Activated CD8-positive, alpha-beta memory T cell treated with anti-CD3 and anti-CD28 coated beads for 4 hours (primary cell): Measurements from ENCODE around the gene AMN1.
"Not testable (repeated sequence)": the region's sequence is repeated elsewhere in the genome, so short reads cannot be mapped to it uniquely, and the experiment has no call there.

ENCODE experiments used
- DNase-seq, 2 donors: peaks; one replicate each; pipeline ENCODE4 v3.0.0-alpha.2; 2020; ENCODE audit warnings: low read depth in 2 of 2

The AMN1 gene

GRCh38 chr12:31685801-31686200 lies 43.0 kb downstream of the AMN1 start:
- DNase-seq = no peak

DNA sequence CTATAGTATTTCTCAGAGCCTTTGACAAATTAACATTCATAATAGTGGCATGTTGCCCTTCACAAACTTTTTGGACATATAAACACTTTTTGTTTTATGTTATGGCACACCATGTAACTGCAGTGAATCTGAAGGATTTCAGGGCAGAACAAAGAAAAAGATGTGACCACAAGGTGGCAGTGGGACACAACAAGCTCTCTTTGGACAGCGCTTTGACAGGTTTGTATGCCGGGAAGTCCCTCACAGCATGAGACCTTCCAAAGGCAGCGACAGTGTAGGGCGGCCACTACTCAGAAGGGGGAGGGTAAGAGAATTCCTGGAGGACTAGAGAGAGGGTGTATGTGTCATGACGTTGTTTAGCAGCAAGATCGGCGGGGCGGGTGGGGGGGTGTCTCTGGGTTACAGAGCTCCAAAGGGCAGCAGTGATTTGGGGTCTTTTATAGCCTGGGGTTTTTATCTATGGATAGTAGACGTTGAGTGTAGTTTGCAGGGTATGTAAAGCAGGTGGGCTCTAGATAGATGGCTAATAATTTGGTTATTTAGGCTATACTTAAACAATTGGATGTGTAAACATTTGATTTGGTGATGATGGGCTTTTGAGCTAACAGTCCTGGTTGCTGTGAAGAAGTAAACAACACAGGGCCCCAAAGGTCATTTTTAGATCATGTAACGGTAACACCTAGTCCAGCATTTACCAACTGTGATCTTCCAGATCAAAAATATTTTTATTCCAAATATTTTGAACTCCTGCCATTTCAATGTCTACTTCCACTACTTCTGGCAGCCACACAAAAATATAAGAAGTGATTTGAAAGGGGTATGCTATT lies 46.5 kb downstream of the AMN1 start:
- DNase-seq = peak; percentile 39 to 56

DNA sequence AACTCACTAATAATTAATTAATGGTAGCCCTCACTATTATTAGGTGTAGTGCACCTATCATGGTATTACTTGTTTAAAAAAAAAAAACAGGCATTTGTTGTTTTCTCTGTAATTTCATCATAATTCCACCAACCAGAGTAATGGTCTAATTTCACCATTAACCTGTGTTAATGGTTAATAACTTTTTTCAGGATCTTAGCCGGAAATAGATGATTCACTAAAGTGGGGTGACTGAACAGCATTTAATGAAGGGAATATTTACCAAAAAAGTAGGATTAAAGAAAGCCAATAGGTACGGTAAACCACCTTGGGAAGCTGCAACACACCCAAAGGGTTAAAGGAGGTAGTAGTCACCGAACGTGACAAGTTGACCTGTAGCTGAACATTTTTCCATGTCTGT lies 56.3 kb downstream of the AMN1 start:
- DNase-seq = no peak

DNA sequence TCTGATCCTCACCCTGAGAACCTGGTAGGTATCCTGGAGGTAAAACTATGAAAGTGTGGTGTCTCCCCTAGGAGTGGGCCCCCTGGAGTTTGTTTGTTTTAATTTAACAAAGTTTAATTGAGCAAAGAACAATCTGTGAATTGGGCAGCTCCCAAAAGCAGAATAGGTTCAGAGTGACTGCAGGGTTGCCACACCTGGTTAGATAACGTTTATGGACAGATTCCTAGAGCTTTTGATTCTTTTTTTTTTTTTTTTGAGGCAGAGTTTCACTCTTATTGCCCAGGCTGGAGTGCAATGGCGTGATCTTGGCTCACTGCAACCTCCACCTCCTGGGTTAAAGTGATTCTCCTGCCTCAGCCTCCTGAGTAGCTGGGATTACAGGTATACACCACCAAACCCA lies 59.2 kb downstream of the AMN1 start:
- not testable (repeated sequence) for DNase-seq

DNA sequence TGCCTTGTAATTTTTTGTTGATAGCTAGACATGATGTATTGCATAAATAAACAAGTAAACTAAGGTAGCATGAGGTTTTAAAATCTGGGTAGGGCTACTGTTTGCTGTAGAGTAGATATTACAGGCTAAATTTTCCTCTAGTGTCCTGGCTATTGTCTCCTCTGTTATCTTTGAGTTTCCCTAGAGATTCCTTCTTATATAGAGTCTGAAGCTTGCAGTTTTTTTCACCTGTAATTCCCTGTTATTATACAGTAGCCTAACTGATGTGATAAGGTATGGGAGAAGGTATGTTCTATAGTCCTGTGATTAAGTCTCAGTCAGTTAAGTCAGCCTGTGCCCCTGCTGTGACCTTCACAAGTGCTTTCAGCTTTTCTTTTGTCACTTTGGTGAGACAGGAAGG lies 59.8 kb downstream of the AMN1 start:
- no peak for DNase-seq

- no peak for DNase-seq
Observed at GRCh38 chr12:31664038-31664437, 64.8 kb downstream of the AMN1 start.

GRCh38 chr12:31663576-31663975 lies 65.2 kb downstream of the AMN1 start:
- DNase-seq = no peak

GRCh38 chr12:31662176-31662849 lies 66.5 kb downstream of the AMN1 start:
- no peak for DNase-seq

- peak; percentile 79 to 89 for DNase-seq
Observed at GRCh38 chr12:31659087-31659942, 69.5 kb downstream of the AMN1 start, which contains the start of gene ETFBKMT. TSS of gene ETFBKMT (plus strand) at chr12:31659688. CDS start at chr12:31661954, 2,266 bp downstream.

DNA sequence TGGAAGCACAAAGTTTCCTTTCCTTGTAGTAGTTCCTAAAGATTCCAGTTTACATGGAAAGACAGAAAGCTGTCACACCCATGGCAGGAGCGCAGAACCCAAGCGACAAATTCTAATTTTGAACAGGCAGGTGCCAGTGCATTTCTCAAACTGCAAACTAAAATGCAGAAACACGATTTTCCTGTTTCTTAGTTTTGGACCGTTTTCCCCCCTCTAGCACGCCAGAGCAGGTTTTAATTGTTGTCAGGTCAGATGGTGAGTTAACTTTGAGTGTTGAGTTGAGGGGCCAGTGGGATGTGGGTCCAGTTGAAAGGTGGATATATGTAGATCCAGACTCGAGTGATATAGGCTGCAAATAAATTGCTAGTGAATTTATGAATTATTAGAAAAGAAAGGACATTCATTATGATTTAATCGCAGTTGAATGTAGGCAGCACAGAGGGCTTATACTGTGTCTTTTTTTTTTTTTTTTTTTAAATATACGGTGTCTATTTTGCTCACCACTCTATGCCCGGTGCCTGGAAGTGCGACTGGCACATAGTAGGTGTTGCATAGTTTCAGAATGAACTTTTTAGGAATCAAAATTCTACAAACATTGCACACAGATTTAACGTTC lies 70.2 kb downstream of the AMN1 start:
- no peak for DNase-seq

DNA sequence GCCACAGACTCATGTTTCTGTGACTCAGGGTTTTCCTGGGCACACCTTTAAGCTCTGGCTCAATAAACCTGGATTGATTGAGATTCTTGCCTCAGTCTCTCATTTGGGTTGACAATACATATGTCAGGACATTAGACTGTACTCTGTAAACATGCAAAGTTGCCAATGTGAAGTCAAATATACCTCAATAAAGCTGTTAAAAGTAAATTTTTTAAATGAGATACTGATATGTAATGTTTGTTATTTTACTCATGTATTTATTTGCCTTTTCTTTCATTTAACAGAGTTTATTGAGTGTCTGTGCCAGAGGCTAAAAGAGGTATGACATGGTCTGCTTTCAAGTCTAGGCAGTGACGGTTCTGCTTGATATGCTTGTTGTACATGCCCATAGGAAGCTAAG lies 73.0 kb downstream of the AMN1 start:
- DNase-seq = no peak

DNA sequence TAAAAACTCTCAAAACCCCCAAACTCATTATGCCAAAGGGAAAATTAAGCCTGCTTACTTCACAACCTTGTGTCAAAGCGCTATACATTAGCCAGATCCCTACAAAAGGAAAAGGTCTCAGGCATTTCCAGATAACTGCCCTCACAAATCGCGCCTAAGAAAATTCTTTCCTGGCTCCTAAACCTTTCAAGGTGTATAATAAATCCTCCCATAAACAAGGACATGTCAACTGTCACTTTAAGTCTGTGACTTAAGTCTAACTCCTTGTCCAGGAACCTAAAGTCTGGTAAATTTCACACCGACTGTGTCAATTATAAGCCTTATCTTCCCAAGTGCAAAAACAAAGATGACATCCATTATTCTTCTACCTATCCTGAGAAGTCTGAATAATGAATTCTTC lies 73.6 kb downstream of the AMN1 start:
- no peak for DNase-seq

DNA sequence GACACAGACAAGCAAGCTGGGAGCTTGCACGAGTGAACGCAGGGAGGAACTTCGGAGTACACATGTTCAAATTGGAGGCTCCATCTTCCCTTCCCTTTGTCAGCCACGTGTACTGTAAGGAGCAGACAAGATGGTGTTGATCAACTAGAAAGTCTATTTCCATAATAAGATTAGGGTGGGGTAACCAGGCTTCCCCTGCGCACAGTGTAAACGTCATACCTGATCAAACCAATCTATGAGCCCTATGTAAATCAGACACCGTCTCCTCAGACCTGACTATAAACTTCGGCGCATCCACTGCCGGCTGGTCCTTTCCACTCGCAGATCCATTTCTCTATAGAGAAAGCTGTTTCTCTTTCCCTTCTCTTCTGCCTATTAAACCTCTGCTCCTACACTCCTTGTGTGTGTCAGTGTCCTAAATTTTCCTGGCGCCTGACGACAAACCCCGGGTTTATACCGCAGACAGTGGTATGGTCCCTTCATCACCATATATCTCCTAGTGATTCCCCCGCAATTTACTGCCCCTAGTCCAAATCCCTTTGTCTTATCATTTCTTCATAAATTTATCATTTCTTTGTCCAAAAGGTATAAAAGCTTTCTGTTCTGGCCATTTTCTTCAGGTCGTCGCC lies 76.8 kb downstream of the AMN1 start:
- no peak for DNase-seq

DNA sequence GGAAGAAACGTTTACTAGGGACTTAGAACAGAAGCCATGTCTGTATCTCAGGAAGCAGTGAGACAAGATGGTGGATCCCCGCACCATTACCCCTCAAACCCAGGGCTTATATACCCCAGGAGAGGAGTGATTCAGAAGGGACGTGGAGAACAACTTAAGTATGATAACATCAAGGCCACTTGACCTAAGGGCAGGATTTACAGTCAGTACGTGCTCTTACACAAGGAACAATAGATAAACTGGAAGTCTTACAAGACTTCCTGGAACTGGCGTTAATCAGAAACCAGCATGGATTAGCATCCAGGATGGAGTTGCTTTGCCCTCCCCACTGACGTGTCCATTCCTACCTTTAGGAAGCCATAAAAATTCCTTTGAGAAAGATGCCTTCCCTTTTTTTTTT lies 77.9 kb downstream of the AMN1 start:
- no peak for DNase-seq

DNA sequence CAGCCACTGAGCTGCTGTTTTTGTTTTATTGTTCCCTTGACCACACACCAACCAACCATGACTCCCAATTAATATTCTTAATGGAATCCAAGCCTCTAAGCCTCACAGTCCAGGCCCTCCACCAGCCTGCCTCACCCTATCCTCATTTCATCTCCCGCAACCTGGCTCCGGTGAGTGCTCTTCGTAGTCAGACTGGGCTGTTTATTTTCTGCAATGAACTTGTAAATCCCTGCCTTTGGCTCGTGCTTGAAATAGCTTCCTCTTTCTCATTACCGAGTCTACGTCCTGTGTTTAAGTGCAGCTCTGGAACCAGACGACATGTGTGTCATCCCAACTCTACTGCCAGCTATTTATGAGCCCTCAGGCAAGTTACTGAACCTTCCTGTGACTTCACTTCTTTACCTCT lies 81.7 kb downstream of the AMN1 start:
- DNase-seq = no peak

DNA sequence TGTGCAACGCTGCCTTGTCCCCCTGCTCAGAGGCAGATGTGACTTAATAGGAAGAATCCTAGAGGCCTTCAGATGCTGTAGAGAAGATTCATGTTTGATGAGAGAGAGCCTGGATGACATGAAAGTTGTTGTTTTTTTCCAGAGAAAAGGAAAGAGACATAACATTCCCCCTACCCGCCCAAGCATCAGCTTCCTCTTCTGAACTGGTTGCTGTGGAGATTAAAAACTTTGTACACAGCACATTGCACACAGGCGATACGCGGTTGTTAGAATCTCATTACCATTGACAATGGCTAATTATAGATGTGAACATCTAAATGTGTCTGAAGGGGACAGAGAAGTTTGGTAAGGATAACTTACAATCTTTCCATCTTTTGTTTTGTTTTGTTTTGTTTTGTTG lies 82.9 kb downstream of the AMN1 start:
- no peak for DNase-seq

DNA sequence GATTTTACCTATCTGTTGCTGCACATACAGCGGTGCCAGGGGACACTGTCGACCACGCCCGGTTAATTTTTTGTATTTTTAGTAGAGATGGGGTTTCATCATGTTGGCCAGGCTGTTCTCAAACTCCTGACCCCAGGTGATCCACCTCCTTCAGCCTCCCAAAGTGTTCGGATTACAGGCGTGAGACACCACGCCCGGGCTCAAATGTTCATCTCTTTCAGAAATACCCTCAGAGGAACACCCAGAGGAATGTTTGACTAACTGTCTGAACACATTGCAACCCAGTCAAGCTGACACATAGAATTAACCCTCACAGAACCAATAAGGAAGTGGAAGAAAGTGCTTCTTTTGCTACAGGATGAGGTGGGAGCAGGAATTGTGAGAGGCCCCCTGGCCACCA lies 84.3 kb downstream of the AMN1 start:
- DNase-seq = no peak

DNA sequence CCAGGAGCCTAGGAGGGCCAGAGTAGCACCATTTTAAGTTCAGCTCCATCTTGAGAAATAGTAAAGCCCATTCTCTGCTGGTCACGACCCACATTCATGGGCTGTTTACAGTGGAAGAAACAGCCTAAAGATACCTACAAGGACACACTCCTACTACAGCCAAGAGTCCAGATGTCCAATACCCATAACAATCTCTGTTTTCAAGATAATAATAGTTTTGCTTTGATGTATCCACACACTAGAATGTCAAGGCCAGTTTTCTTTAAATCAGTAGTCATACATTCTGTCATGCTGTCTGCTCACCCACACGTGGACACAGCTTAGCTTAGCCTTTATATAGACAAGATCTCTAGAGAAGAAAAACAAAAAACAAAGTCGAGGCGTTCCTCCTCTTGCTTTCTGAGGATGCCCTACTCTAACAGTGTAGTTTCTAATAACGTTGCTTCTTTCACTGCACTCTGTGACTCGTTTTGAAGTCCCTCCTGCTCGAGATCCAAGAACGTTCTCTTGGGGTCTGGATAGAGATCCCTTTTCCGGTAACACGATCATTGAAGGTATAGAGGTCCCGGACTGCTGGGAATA lies 87.2 kb downstream of the AMN1 start:
- DNase-seq = no peak

DNA sequence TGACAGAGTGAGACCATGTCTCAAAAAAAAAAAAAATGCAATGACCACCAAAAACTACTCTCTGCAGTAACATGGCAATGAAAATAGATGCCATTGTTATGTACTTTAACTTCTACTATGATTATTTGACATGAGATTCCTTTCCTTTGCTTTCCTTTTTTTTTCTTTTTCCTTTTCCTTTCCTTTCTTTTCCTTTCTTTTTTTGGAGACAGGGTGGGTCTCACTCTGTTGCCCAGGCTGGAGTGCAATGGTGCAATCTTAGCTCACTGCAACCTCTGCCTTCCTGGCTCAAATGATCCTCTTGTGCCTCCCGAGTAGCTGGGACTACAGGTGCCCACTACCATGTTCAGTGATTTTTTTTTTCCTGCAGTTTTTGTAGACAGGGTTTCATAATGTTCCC lies 94.2 kb downstream of the AMN1 start:
- no peak for DNase-seq

DNA sequence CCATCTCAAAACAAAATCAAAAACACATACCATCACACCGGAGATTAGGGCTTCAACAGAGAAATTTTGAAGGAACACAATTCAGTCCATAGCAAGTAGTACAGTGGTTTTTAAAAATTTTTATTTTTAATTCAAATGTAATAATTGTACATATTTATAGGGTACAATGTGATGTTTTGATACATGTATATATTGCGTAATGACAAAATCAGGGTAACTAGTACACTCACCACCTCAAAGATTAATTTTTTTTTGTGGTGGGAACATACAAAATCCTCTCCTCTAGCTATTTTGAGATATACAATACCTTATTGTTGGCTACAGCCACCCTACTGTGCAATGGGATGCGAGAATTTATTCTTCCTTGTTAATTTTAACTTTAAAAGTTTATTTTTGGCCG lies 95.4 kb downstream of the AMN1 start:
- DNase-seq = no peak

- DNase-seq = no peak
Observed at GRCh38 chr12:31631809-31632208, 97.0 kb downstream of the AMN1 start.
